Measurements from ENCODE around the gene SIRT3. TPM values are rescaled to one million over a fixed set of nuclear protein-coding genes. Genes with fewer than 3 reads are reported as not detected.
A peak's percentile ranks its signal among the peaks of the same experiment; 100 is the strongest.

The SIRT3 gene
- total and polyA plus RNA-seq, 2 of the 13 experiments (the other 11 are each of a cell fraction or from before 2014, with no cell fraction given), result 15.1 to 18.2 TPM

GRCh38 chr11:271319-271715 lies 35.2 kb upstream of the SIRT3 start:
- WGBS (ENCODE audit: low lambda C conversion rate), result 0% methylated on average over 1 of the region's 8 CpGs
- Histone ChIP-seq H4K20me1 (ENCODE audit: insufficient read depth, low read length) (no peaks in the 10 kb centered on the region), H3K4me2 (ENCODE audit: low read depth, low read length) (0 out of 2 replicates have a peak overlapping the region, but pooled peaks have one; percentile 41), H3K27ac (ENCODE audit: extremely low read length, insufficient read depth, low read length) (no peak overlapping the region), H3K9me3 (ENCODE audit: low read length) (no peaks in the 10 kb centered on the region), H3K27me3 (ENCODE audit: control insufficient read depth in 1 of 2, insufficient read depth in 2 of 2, low read length in 2 of 2) (peaks cover 0 to 29% of the 10 kb centered on the region in 2 experiments; a peak in 3 of 5 replicates), H3K4me1 (ENCODE audit: insufficient read depth, low read length) (peaks cover 45% of the 10 kb centered on the region), H3K4me3 (replicated peaks in 1 of 3; ENCODE audit: insufficient read depth in 1 of 3, low read depth in 2 of 3, low read length in 3 of 3) (no peak overlapping the region), H3K79me2 (ENCODE audit: insufficient read depth, low read length) (no peaks in the 10 kb centered on the region), H3K9ac (ENCODE audit: insufficient read depth, low read depth, low read length) (no peak overlapping the region), H3K36me3 (replicated peaks in 1 of 2; ENCODE audit: control insufficient read depth in 1 of 2, insufficient read depth in 2 of 2, low read length in 2 of 2) (no peaks in the 10 kb centered on the region), H2AFZ (ENCODE audit: low read length) (no peak overlapping the region)
- ATAC-seq (no peak), DNase-seq (ENCODE audit: low spot score) (no peak), FAIRE-seq (no peak)
- no peak for TF ChIP-seq MIER3 (CRISPR knock-in tag; IDR thresholded peaks at IDR 0.05; ENCODE audit: borderline replicate concordance)
- TF ChIP-seq ZNF687 (CRISPR knock-in tag; IDR thresholded peaks at IDR 0.05), result 0 out of 2 replicates have a peak, but pooled peaks have one; percentile 7
- intact Hi-C loops (cut with micrococcal nuclease; ENCODE audit: unreplicated experiment) (no loop called here), in situ Hi-C loops (cut with HindIII; ENCODE audit: extremely low pct_ligation_motif_present, low pct_unique_long_range_greater_than_20kb) (no loop called here)
- BruUV-seq (replicated peaks), result no TSS peak
- ChIA-PET CTCF (ENCODE audit: low intra/inter-chr PET ratio, low total read pairs) (no interaction called here), POLR2A (no interaction called here)
